OCI-M1 (cell line): ENCODE results near the gene EDDM3A.
A peak's percentile ranks its signal among the peaks of the same experiment; 100 is the strongest.
"Not testable (repeated sequence)": the region's sequence is repeated elsewhere in the genome, so short reads cannot be mapped to it uniquely, and the experiment has no call there.

Experiments used
- DNase-seq: peaks from one replicate; lab custom pipeline; 2025; lab: John Stamatoyannopoulos, UW

EDDM3A gene

DNA sequence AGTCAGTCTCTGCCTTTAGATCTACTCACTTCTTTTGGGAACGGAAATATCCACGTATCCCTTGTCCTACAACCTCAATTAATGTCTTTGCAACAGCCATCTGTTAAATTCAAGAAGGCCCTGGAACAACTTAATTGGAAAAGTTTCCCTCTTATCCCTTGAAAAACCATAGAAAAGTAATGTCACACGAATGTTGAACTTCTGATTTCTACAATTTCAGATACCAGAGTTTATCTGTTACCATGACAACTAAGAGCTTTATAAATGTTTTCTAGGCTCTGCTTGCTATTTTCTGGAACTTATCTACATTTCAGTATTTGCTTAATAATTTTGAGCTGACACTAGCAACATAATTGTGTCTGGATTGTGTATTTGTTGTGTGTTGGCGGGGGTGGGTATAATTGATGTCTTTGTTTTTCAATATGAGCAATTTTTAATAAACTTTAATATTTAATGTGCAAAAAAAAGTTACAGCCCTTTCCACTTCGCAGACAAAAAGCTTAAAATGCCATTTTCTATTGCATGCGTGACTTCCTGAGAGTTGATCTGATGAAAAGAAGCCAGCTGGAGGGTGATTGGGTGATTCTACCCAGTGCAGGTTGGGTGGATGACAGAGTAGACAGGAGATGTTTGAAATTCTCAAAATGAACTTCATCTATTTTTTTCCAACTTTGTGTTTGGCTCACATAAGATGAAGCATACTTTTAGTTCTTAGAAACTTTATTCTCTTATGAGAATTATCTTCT, 11.8 kb upstream of the EDDM3A start:
- DNase-seq: no peak

DNA sequence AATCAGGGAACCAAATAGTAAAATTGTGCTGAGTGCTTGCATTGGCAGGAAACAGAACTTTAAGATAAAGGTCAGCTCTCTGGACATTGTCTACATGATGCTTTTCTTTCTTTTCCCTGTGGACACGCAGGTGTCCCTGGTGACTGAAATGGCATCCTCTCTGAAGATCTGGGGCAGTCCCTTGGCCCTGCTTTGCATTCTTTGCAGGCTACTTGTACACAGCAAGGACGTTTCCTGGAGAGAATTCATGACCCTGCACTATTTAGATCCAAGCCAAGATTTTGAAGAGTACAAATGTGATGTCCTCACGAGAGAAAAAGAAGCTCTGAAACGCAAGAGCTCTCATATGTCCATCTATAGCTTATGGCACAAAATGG, 11.3 kb upstream of the EDDM3A start:
- no peak for DNase-seq

DNA sequence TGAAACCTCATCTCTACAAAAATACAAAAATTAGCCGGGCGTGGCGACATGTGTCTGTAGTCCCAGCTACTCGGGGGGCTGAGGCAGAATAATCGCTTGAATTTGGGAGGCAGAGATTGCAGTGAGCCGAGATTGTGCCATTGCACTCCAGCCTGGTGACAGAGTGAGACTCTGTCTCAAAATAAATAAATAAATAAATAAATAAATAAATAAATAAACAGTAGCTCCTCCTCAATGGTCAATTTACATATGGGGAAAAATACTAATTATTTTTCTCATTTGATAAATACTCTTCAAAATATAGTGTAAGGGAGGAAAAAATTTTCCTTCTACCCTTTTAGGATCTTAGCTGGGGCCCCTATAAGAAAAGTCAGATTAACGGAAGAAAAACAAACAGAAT, 7.4 kb upstream of the EDDM3A start:
- DNase-seq: not testable (repeated sequence)

DNA sequence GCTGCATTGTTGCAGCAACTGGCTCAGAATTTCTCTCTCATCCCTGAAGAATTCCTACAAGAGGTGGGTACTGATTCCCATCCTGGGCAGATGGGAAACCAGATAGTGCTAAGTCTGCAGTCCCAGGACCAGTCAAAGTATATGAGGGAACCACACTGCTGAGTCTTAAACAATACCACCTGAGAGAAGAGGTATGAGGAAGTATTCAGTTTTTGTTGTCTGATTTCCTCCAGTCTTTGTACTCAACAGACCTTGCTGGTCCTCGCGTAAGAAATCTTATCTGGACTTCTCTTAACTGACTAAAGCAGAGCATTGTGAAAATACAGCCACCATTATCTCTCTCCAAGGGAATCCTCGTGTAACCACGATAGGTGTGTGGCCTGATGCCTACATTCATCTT, 3.6 kb upstream of the EDDM3A start:
- no peak for DNase-seq

DNA sequence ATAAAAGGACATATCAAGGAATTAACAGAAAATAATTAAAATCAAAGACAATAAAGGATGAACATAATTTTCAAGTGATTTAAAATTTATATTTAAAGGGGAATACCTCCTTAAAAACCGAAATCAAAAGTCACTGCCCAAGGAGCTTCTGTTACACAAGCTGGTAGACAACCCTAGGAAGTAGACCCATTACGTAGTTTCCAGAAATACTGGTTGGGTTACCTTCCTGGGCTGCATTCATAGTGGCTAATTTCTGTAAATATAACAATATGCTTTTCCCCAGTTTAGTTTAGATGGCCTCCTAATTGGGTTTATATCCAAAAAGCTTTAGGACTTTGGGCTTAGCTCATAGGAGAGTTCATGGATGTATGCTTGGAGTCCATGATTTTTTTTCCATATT, 2.1 kb upstream of the EDDM3A start:
- no peak for DNase-seq

DNA sequence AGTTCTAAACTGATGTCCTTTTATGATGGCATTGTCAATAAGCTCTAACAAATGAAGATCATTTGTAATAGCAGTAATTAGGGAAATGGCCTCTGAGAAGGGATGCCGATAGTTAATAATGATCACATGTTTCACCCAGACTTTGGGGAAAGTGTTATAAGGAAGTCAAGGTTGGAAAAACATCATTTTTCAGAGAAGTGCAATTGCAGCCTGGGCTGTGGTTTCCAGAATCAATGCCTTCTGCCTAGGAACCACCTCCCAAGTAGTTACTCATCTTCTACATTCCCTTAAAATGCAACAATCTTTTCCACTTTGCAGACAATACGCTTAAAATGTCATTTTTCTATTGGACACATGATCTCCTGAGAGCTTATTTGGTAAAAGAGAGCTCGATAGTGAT, 879 bp downstream of the EDDM3A start:
- no peak for DNase-seq

DNA sequence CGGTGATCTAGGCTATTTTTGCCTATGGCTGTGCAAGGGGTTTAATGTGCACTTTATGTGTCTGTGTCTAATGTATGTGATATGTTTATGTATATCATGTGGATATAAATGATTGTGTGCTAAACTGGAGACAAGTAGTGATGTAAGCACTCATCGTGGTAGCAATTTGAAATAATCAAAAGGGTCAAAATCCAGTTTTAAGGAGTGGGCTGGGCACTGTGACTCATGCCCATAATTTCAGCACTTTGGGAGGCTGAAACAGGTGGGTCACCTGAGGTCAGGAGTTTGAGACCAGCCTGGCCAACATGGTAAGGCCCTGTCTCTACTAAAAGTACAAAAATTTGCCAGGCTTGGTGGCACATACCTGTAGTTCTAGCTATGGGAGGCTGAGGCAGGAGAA, 2.8 kb downstream of the EDDM3A start:
- DNase-seq: no peak

DNA sequence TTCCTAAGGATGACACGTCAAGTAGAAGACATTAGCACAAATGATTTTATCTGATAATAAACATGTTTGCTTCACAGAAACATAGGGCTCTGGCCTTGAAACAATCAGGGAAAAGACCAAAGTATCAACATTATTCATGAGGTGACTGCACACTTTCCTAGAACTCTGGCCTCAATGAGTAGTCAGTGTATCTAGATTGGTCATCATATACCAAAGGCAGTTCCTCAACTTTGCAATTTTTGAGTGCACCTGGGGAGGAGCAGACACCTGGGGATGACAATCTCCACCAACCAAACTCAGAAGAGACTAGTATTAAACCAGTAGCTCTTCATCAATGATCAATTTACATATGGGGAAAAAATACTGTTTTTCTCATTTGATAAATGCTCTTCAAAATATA, 4.5 kb downstream of the EDDM3A start:
- no peak for DNase-seq

DNA sequence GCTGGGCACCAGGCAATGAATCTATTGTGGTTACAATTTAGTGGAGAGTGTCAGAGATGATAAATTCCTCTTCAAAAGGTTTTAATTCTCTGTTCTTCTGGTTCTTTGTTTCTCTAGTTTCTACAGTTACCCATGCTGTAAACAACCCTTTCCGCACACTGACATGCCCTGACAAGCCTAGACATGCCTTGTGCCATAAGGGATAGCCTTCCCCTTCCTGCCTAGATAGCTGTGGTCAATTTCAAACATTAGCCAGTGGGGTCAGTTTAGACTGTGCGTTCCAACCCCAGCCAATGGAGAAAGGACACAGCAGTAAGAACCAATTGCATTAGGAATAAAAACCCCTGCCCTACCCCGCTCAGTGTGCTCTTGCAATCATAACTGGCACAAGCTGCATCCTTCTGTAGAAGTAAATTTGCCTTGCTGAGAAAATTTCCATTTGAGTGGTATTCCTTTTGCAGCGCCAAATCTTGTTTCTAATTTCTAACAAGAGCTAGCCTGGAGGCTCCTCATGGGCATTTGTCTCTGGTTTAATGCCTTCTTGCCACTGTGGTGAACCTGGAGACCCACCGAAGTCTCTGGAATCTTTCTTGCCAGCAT, 6.4 kb downstream of the EDDM3A start:
- no peak for DNase-seq

DNA sequence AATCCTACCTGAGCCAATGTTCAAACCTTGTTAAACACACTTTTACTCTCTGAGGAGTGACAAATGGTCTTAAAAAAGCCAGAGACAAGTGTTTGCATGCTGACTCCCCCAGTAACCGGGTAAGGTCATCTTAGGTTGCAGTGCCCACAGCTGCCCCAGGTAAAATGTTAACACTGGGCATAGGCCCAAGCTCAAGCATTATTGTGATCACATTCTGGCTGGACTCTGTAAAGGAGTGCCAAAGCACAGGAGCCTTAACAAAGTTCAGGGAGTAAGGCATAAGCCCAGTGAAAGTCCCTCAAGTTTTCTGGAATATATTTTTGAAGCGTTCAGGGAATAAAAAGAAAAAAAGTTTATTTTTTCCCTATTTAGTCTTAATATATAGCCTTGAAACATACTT, 8.6 kb downstream of the EDDM3A start:
- DNase-seq: no peak

DNA sequence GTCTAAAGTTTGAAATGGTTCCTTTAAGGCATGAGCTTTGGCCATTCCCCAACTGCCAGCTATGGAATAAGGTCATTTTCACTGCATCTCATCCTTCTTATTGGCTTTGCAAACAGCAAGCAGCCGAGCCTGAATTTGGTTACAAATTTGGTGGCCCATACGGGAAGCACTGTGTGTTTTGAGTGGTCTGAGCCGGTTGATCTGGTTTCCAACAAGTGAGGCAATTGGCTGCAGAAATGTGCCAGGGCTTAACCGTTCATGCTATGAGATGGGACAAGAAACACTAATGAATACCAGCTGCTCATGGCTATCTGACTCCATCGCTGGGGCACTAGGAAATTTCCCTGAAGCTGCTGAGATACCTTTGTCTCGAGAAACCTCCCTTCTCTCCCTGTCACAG, 9.3 kb downstream of the EDDM3A start:
- DNase-seq: no peak

DNA sequence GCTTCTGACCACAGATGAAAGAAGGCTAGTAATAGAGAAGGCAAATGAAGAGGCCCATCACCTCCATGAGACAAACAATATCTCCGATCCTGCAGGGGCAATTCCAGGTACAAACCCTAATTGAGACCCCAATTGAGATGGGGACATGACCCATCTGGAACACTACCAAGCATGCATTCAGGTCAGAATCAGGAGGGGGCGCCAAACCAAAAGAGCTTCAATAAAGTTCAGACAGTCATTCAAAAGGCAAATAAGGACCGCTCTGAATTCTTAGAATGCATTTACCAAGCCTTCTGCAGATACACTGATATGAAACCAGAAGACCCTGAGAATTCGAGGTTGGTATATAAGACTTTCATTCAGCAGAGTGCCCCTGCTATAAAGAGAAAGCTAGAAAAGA, 12.3 kb downstream of the EDDM3A start:
- peak; percentile 67 for DNase-seq

DNA sequence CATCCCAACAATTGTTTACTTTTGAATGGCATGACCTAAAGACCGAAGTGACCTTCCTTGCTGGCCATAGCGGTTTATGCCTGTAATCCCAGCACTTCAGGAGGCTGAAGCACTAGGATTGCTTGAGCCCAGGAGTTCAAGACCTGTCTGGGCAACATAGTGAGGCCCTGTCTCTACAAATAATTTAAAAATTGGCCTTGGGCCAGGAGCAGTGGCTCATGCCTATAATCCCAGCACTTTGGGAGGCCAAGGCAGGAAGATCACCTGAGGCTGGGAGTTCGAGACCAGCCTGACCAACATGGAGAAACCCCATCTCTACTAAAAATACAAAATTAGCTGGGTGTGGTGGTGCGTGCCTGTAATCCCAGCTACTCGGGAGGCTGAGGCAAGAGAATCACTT, 13.8 kb downstream of the EDDM3A start:
- DNase-seq: not testable (repeated sequence)

DNA sequence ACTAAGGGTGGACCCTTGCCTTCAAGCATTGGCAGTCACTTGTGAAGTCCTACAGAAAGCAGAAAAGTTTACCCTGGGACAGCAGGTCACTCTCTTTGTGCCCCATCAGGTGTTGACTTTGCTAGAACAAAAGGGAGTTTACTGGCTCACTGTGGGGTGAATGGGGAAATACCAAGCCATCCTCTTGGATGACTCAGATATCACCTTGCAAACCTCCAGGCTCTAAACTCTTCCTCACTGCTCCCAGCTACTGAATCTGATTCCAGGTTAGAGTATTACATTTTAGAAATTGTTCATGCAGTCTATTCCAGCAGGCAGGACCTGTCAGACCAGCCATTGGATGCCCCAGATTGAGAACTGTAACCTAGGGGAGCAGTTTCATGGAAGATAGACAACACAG, 15.3 kb downstream of the EDDM3A start:
- no peak for DNase-seq

DNA sequence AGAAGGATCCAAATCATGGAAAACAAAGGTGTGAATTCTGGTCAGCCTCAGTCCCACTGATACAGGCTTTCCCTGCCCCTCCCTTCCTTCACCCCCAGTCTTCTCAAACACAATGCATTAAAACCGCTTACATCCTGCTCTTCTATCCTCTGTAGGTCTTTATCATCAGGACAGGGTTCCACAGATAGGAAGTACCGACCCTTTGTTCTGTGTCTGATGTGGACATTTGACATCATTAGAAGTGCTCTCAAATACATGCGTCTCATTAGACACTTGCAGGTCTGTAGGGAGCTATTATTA, 22.9 kb downstream of the EDDM3A start:
- DNase-seq: no peak

DNA sequence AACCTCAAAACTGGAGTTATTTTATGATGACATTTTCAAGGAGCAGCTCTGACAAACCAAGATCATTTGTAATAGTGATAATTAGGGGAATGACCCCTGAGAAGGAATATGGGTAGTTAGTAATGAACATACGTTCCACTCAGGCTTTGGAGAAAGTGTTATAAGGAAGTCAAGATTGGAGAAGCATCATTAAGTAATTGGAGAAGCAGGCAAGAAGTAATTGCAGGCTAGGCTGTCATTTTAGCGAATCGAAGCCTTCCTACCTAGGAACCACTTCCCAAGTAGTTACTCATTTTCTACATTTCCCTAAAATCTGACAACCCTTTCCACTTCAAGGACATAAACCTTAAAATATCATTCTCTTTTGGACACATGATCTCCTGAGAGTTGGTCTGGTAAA, 23.7 kb downstream of the EDDM3A start:
- no peak for DNase-seq

DNA sequence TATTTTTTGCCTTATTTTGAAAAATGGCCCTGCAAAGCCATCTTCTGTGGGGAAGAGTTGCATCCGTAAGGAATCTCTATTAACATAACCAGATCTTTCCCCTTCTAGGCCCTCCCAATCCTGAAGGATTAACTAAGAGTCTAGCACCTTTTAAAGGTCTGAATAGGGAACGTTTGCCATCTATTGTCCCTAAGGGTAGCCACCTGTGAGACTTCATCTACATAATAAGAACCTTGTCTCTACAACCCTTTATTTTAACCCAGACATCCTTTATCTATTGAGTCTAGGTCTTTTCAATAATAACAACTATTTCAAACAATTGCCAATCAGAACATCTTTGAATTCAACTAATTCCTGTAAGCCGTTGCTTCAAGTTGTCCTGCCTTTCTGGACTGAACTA, 27.0 kb downstream of the EDDM3A start:
- DNase-seq: no peak

DNA sequence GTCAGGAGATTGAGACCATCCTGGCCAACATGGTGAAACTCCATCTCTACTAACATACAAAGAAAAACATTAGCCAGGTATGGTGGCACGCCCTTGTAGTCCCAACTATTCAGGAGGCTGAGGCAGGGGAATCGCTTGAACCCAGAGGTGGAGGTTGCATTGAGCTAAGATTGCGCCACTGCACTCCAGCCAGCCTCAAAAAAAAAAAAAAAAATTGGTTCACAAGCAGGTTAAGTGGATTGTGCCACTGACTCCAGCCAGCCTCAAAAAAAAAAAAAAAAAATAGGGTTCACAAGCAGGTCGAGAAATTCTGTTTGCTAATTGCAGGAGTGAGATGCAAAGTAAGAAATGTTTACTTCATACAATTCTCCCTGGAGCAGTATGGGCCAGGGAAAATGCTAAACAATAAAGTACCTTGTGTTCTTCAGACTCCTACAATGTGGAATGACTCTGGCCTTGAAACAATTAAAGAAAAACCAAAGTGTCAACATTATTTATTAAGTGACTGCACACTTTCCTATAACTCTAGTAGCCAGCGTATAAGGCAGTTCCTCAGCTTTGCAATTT, 28.7 kb downstream of the EDDM3A start:
- DNase-seq: no peak

DNA sequence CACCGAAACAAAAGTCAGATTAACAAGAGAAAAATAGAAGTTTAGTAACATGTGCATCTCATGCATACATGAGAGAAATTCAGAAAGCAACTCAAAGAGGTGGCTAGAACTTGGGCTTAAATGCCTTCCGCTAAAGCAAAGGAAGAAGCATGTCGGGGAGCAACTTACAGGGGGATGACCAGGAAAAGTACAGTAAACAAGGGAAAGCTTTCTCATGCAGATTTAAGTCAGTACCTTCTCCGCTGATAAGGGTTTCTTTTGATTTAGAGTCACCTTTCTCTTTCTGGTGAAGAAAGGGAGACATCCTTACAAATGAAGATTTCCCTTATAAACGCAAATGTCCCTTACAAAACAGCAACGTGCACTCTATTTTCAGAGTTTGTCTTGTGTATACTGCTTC, 29.4 kb downstream of the EDDM3A start:
- no peak for DNase-seq

DNA sequence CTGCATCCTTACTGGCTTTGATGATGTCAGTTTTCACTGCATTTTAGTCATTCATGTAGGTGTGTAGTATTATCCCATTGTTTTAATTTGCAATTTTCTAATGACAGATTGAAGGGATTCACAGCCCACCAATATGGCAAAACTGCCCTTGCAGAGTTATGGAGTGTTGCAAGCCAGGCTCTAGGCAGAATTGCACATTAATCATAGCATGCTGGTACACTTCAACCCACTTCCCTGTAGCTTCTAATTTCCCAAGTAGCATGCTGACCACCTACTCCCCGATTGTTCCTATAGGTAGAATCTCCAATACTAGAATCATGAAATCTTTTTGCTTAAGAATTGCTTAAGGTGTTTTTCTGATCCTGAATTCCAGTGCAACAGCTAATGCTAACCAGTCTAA, 30.2 kb downstream of the EDDM3A start:
- no peak for DNase-seq

DNA sequence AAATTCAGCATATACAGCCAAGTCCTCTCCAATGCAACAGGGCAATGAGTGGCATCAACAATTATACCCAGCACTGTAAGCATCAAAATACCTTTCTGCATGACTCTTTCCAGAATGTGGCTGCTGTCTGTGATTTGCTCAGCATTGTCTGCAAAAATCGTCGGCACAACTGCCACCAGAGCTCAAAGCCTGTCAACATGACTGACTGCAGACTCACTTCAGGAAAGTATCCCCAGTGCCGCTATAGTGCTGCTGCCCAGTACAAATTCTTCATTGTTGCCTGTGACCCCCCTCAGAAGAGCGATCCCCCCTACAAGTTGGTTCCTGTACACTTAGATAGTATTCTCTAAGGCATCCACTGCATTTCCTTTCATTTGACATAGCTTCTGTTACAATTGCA, 36.1 kb downstream of the EDDM3A start:
- no peak for DNase-seq

DNA sequence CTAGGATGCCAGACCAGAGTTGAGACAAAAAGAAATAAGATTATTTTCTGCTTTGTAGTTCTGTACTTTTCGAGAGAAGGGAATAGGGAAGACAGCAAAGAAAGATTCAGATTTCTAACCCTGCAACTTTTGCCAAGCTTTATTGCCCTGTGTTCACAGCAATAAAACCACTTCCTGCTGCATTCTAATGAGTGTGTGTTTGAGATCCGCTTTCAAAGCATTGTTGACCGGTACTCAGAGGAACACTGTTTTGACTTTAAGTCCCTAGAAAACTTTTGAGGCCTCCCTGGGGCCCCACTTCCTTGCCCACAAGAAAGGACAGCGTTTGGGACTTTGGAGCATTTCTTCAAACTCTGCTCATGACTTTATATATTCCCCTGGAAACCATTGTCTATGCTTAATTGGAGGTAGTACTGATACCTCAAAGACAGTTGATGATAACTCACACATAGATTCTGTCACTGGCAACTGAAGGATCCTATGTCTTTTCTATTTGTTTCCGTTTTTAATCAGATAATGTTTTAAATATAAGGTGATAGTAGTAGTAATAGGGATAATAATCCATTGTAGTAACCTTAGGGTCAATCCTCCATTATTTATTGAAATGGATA, 36.7 kb downstream of the EDDM3A start:
- no peak for DNase-seq

DNA sequence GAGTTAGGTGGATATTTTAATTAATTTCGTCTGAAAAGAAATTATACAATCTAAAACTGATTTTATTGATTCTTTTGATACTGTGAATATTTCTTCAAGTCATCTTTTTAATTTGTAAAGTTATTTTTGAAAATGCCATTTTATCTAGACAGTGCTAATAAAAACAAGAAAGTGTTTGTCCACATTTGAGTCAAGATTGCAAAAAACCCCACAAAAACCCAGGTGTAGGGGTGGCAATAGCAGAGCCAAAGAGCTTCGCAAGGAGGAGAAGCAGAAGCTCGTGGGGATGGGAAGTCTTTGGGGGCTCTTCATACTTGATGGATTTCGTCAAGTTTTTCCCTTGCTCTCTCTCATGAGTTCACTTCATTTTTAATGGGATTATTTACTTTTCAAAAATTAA, 41.3 kb downstream of the EDDM3A start:
- no peak for DNase-seq
